SH-SY5Y (cell line): ENCODE measurements around the gene XPR1.

Experiments
- GATA2 ChIP-seq: IDR thresholded peaks from 2 replicates; pipeline ENCODE4 v1.6.1; 2011; ENCODE audit warnings: mild to moderate bottlenecking, low read depth, low read length
- GATA3 ChIP-seq: IDR thresholded peaks from 2 replicates; pipeline ENCODE4 v1.6.1; 2011; ENCODE audit warnings: low read depth, mild to moderate bottlenecking, low read length, moderate library complexity

DNA sequence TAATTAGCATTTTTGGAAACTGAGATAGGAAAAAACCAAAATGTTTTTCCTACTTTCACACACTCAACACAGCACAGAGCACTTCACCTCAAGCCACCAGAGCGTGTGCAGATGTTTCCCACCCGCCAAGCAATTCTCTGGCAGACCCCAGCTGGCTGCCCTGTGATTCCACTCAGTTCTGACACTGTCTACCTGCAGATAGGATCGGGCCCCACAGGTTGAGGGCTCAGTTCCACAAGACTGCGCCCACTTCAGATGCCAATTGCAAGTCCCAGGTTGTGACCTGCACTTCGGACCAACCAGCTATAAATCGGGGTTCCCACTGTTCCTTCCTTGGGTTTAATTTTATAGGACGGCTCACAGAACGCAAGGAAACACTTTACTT lies 290.8 kb downstream of the XPR1 start:
- TF ChIP-seq GATA3 (no peak), GATA2 (no peak)
